GM12878 (cell line): ENCODE measurements around the gene CAPN2. TPM values are rescaled to one million over a fixed set of nuclear protein-coding genes. Genes with fewer than 3 reads are reported as not detected.

ENCODE experiments used
- BRCA1 ChIP-seq: IDR thresholded peaks from 2 replicates; pipeline ENCODE4 v1.6.1; 2011; ENCODE audit warnings: low read depth, low read length, improper control_type of control experiment
- CREB1 ChIP-seq: IDR thresholded peaks from 2 replicates; pipeline ENCODE4 v1.6.1; 2012; ENCODE audit warnings: low read depth, mild to moderate bottlenecking, inconsistent platforms
- EED ChIP-seq: sonication (generic); IDR thresholded peaks from 2 replicates; pipeline ENCODE4 v1.6.1; 2016; ENCODE audit warnings: antibody characterized with exemption, low read depth
- ESRRA ChIP-seq: IDR thresholded peaks from 2 replicates; pipeline ENCODE4 v1.6.1; 2012; ENCODE audit warnings: mild to moderate bottlenecking, low read length, improper control_type of control experiment
- GABPA ChIP-seq: IDR thresholded peaks from 2 replicates; pipeline ENCODE4 v1.6.1; 2014; ENCODE audit warnings: antibody characterized with exemption, low read depth, mild to moderate bottlenecking, inconsistent platforms
- JUND ChIP-seq: IDR thresholded peaks from 2 replicates; pipeline ENCODE4 v1.6.1; 2012; ENCODE audit warnings: low read depth, mild to moderate bottlenecking, low read length, improper control_type of control experiment, moderate library complexity
- MXI1 ChIP-seq: fragments of 150-350 bp; IDR thresholded peaks from 2 replicates; pipeline ENCODE4 v1.6.1; 2011; ENCODE audit warnings: low read depth, mild to moderate bottlenecking, inconsistent platforms, low read length, improper control_type of control experiment
- NKRF ChIP-seq: fragments of 450-650 bp; conservative IDR thresholded peaks from 2 replicates; pipeline ENCODE4 v1.6.1; 2017; ENCODE audit warnings: mild to moderate bottlenecking, moderate library complexity
- PAX8 ChIP-seq: fragments of 450-650 bp; IDR thresholded peaks from 2 replicates; pipeline ENCODE4 v1.6.1; 2017; ENCODE audit warnings: mild to moderate bottlenecking, moderate library complexity
- PML ChIP-seq: IDR thresholded peaks from 2 replicates; pipeline ENCODE4 v1.6.1; 2012; ENCODE audit warnings: low read length, inconsistent platforms
- SMAD1 ChIP-seq: fragments of 450-650 bp; IDR thresholded peaks from 2 replicates; pipeline ENCODE4 v1.6.1; 2018; ENCODE audit warnings: mild to moderate bottlenecking, low read depth; ENCODE audit not compliant: partially characterized antibody
- SP1 ChIP-seq: IDR thresholded peaks from one replicate; pipeline ENCODE4 v1.6.1; 2011; ENCODE audit warnings: low read depth, low read length
- YY1 ChIP-seq: IDR thresholded peaks from 2 replicates; pipeline ENCODE4 v1.6.1; 2011; ENCODE audit warnings: low read depth, mild to moderate bottlenecking, low read length
- ZNF622 ChIP-seq: fragments of 450-650 bp; IDR thresholded peaks from 2 replicates; pipeline ENCODE4 v1.6.1; 2017; ENCODE audit warnings: mild to moderate bottlenecking, inconsistent platforms
- polyA plus RNA-seq, 11 experiments: library from polyadenylated mRNA; depleted of rRNA in 4 of 11; unstranded in 6 of 11; stranded (reverse) in 5 of 11; fragments of >200 nt; fragmentation: Nextera tagmentation in 4 of 11; fragmentation: Illumina TruSeq in 1 of 11; extraction: Ambion mirVana in 4 of 11; extraction: Trizol in 1 of 11; gene quantifications; 1 replicate in 1 of 11; 2 replicates in 10 of 11; pipeline versions ENCODE4 v1.2.1 to v1.2.3, GENCODE V29; 2011 to 2016; ENCODE audit warnings: inconsistent platforms in 2 of 11, missing spikeins in 2 of 11, low read depth in 1 of 11
- total RNA-seq, 4 experiments: library from RNA; depleted of rRNA in 3 of 4; stranded (reverse); fragments of >200 nt in 3 of 4; fragmentation: Illumina TruSeq in 1 of 4; extraction: Trizol in 1 of 4; gene quantifications; 2 replicates each; pipeline versions ENCODE4 v1.2.1 to v1.2.3, GENCODE V29; 2013 to 2021
- TF ChIP-seq, protein P1 (sequence below): fragments of 450-650 bp; formaldehyde crosslinking; IDR thresholded peaks from 2 replicates; pipeline ENCODE4 v1.5.0; 2022; ENCODE audit warnings: mild to moderate bottlenecking, missing genetic modification characterization
- TF ChIP-seq, protein P2 (sequence below): IDR thresholded peaks from 2 replicates; pipeline ENCODE4 v1.6.1; 2011; ENCODE audit warnings: borderline replicate concordance, low read depth, mild to moderate bottlenecking, moderate library complexity, mixed read lengths, low read length; ENCODE audit not compliant: insufficient read depth; ENCODE audit errors: extremely low read length

CAPN2 gene
- total and polyA plus RNA-seq, 10 of the 15 experiments (the other 5 are each of a cell fraction or from before 2014, with no cell fraction given) = 6.0 to 21.4 (median 16.6) TPM

DNA sequence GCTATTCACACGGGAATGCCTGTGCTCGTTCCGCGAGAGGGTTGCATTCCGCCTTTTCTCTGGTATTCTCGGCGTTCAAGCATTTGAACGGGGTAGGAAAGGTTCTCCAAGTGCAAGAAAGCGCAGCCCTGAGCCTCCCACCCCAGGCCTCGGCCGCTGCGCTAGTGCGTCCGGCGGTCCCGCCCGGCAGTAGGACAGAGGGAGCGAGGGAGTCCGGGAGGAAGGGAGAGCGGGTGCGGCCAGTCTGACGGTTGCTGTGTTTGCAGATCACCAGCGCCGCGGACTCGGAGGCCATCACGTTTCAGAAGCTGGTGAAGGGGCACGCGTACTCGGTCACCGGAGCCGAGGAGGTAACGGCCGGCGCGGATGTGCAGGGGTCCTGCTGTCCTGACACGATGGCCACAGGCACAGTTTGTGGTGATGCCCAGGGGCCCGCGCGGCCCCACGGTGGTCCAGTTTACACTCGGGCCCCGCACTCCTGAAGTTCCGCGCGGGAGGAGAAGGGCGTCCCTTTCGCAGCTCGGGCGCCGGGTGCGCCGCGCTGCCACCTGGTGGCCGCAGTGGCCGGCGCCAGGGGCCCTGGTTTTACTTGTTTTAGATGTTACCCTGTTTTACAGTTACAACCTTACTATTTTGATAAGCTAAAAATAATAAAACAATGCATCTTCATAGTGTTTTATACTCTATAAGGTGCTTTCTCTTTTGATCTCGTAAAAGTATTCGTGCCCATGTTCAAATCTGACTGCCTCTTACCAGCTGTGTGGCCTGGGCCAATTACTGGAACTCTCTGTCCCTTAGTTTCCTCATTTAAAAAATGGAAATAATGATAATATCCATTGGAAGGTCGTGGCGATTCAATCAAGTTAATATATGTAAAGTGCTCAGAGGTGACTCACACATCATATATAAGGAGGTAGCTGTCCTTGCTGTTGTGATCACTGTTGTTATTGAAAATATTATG lies 36.7 kb downstream of the CAPN2 start (continued):
- no peak for TF ChIP-seq NKRF
- no peak for TF ChIP-seq SP1
- TF ChIP-seq EED = no peak
- TF ChIP-seq JUND = no peak
- TF ChIP-seq ESRRA = no peak
- no peak for TF ChIP-seq MXI1
- TF ChIP-seq CREB1 = no peak
- no peak for TF ChIP-seq ZNF622
- TF ChIP-seq YY1 = peak; percentile 81; the same call in 1 of the 2 replicates
- TF ChIP-seq, protein P1, sequence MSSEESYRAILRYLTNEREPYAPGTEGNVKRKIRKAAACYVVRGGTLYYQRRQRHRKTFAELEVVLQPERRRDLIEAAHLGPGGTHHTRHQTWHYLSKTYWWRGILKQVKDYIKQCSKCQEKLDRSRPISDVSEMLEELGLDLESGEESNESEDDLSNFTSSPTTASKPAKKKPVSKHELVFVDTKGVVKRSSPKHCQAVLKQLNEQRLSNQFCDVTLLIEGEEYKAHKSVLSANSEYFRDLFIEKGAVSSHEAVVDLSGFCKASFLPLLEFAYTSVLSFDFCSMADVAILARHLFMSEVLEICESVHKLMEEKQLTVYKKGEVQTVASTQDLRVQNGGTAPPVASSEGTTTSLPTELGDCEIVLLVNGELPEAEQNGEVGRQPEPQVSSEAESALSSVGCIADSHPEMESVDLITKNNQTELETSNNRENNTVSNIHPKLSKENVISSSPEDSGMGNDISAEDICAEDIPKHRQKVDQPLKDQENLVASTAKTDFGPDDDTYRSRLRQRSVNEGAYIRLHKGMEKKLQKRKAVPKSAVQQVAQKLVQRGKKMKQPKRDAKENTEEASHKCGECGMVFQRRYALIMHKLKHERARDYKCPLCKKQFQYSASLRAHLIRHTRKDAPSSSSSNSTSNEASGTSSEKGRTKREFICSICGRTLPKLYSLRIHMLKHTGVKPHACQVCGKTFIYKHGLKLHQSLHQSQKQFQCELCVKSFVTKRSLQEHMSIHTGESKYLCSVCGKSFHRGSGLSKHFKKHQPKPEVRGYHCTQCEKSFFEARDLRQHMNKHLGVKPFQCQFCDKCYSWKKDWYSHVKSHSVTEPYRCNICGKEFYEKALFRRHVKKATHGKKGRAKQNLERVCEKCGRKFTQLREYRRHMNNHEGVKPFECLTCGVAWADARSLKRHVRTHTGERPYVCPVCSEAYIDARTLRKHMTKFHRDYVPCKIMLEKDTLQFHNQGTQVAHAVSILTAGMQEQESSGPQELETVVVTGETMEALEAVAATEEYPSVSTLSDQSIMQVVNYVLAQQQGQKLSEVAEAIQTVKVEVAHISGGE (CRISPR knock-in tag) = no peak
- TF ChIP-seq BRCA1 = no peak
- no peak for TF ChIP-seq SMAD1
- TF ChIP-seq PAX8 = no peak
- TF ChIP-seq PML = no peak
- TF ChIP-seq, protein P2, sequence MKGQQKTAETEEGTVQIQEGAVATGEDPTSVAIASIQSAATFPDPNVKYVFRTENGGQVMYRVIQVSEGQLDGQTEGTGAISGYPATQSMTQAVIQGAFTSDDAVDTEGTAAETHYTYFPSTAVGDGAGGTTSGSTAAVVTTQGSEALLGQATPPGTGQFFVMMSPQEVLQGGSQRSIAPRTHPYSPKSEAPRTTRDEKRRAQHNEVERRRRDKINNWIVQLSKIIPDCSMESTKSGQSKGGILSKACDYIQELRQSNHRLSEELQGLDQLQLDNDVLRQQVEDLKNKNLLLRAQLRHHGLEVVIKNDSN = no peak
- TF ChIP-seq GABPA = no peak
